ENCODE results near the gene DALRD3. TPM values are rescaled to one million over a fixed set of nuclear protein-coding genes. Genes with fewer than 3 reads are reported as not detected.

The DALRD3 gene
- total RNA-seq, 1 donor from 2014 or later: 35.7 TPM

DNA sequence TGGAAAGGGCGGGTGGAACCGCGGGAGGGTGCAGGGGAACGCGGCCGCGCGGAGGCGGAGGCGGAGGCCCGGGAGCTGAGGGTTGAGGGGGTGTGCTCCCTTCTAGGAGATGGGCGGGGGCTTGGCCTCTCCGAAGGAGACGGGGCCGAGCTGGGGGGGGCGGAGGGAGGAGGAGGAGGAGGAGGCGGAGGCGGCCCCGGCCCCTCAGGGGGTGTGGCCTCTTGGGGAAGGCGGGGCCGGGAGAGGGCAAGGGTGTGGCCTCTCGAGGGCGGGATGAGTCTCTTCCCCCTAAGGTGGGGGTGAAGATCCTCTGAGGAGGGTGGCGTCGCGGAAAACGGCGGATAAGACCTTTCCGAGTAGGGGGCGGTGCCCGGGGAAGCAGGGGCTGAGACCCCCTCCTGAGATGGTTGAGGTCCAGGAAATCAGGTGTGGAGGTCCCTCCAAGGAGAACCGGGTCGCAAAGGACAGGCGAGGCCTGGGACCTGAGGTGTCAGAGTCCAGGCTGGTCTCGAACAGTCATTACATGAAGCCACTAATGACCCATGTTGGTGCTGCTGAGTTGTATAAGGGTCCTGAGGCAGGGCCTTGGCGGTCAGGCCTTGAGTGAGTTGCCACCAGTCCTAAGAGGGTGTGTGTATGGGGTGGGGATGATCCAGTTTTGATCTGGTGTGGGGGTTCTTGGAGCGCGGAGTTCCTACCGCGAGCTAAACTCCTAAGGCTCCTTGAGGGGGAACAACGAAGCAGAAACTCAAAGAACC is 10.4 kb downstream of the DALRD3 start:
- Mint-ChIP-seq H3K4me3 (peak overlapping the region; percentile 98), H3K36me3 (ENCODE audit: low read depth) (peaks cover 13% of the 10 kb centered on the region), H3K4me1 (ENCODE audit: low read depth) (peaks cover 29% of the 10 kb centered on the region), H3K27ac (peak overlapping the region; percentile 100), H3K27me3 (ENCODE audit: insufficient read depth) (no peaks in the 10 kb centered on the region), H3K9me3 (no peaks in the 10 kb centered on the region)
- DNase-seq (ENCODE audit: low spot score): peak; percentile 87
- intact Hi-C loops (cut with micrococcal nuclease): loop anchor here (1.0 to 5.0 kb wide), 11 partner anchors 10 to 739 kb away; partner anchors contain the start of genes ARIH2, DAG1, DALRD3 and IMPDH2

DNA sequence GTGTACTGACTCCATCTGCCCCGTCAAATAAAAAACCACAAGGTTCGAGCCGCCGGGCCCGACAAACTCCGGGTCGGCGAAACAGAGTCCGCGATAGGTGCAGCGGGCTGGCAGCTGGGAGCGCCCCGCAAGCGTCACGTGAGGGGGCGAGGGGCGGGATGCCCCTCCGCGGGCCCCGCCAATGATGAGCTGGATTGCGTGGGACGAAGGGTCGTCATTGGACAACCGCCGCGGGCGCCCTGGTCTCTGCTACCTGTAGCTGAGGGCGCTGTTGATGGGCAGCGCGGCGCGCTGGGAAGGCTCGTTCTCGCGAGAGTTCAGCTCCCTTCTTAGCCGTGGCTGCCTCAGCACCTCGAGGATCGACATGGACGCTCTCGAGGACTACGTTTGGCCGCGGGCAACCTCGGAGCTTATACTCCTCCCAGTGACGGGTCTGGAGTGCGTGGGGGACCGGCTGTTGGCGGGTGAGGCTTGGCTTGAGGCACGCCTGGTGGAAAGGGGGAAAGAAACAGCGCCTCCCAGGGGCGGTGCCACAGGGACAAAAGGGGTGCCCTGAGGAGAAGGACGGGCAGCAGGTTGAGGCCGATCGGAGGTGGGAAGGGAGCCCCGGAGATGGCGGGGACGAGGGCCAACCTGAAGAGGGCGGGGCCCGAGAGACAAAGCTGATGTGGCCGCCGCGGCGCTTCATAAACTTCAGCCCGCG is 11.2 kb downstream of the DALRD3 start, which contains the start of gene WDR6:
Gene WDR6 (plus strand): TSS at position 324 of the 703 bp plus-strand sequence. CDS start 41 bp downstream, at position 365.
- Mint-ChIP-seq H3K36me3 (ENCODE audit: low read depth) (peaks cover 15% of the 10 kb centered on the region), H3K9me3 (no peaks in the 10 kb centered on the region), H3K4me3 (peak within 1 kb of the TSS; percentile 98), H3K27me3 (ENCODE audit: insufficient read depth) (no peaks in the 10 kb centered on the region), H3K4me1 (ENCODE audit: low read depth) (peaks cover 29% of the 10 kb centered on the region), H3K27ac (peak within 1 kb of the TSS; percentile 100)
- peak; percentile 96 for DNase-seq (ENCODE audit: low spot score)
- intact Hi-C loops (cut with micrococcal nuclease): loop anchor here (1.0 to 5.0 kb wide), 11 partner anchors 11 to 738 kb away; partner anchors contain the start of genes ARIH2, DAG1, DALRD3 and IMPDH2

DNA sequence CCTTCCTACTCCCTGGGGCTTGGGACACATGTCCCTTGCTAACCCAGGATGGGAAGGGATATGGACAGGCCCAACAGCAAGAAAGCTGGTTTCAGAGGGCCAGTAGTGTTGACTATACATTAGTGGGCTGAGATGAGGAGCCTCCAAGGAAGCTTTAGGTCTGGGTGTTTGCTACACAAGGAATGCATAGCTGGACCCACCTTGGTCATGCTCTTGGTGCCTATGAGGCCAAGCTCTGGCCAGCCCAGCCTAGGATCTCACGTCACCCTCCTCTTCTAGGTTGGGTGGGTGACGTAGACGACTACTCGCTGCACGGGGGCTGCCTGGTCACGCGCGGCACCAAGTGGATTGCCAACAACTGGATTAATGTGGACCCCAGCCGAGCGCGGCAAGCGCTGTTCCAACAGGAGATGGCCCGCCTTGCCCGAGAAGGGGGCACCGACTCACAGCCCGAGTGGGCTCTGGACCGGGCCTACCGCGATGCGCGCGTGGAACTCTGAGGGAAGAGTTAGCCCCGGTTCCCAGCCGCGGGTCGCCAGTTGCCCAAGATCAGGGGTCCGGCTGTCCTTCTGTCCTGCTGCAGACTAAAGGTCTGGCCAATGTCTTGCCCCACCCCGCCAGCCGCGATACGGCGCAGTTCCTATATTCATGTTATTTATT is 11.8 kb downstream of the DALRD3 start:
- peaks cover 14% of the 10 kb centered on the region for H3K36me3 Mint-ChIP-seq (ENCODE audit: low read depth)
- peak overlapping the region; percentile 98 for H3K4me3 Mint-ChIP-seq
- no peak for DNase-seq (ENCODE audit: low spot score)
- H3K4me1 Mint-ChIP-seq (ENCODE audit: low read depth): peaks cover 25% of the 10 kb centered on the region
- intact Hi-C loops (cut with micrococcal nuclease): loop anchor here (1.0 to 5.0 kb wide), 11 partner anchors 12 to 738 kb away; partner anchors contain the start of genes ARIH2, DAG1, DALRD3 and IMPDH2
- H3K9me3 Mint-ChIP-seq: no peaks in the 10 kb centered on the region
- peak overlapping the region; percentile 100 for H3K27ac Mint-ChIP-seq
- no peaks in the 10 kb centered on the region for H3K27me3 Mint-ChIP-seq (ENCODE audit: insufficient read depth)

DNA sequence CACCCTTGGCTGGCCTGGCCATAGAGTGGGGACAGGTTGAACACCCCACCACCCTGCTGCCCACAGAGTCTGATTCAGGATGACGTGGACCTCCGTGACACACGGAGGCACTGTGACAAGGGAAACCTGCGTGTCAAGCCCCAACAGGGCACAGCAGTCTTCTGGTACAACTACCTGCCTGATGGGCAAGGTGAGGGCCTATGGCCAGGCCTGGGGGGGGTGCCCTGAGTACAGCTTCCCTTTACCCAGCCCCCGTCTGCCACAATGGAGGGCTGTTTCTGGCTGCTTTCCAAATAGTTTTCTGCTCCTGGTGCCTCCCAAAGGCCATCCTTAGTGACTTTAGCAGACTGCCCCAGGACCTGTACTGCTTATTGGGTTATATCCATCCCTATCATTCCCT is 12.4 kb downstream of the DALRD3 start:
- Mint-ChIP-seq H3K27me3 (ENCODE audit: insufficient read depth) (no peaks in the 10 kb centered on the region), H3K36me3 (ENCODE audit: low read depth) (peaks cover 14% of the 10 kb centered on the region), H3K4me1 (ENCODE audit: low read depth) (peaks cover 25% of the 10 kb centered on the region), H3K4me3 (peak overlapping the region; percentile 98), H3K9me3 (no peaks in the 10 kb centered on the region), H3K27ac (peak overlapping the region; percentile 58)
- intact Hi-C loops (cut with micrococcal nuclease): loop anchor here (2.0 to 5.0 kb wide), 4 partner anchors 109 to 737 kb away; partner anchors contain the start of genes IP6K2, PFKFB4 and SLC25A20
- DNase-seq (ENCODE audit: low spot score): no peak

DNA sequence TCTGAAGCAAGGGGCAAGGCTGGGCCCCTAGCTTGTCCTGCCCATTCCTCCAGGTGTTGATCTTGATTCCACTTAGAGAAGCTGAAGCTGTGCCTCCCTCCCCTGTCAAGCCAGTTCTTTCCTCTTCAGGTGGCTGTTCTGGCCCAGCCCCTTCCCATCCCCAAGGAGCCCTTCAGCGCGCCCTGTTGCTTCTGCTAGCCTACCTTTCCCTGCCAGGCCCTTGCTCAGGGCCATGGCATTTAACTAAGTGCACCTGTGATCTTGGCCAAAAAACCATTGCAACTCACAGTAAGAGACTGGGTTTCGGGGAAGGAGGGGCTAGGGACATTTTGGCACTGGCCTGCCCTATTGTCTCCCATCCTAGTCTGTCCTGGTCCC is 13.1 kb downstream of the DALRD3 start:
- no peak overlapping the region for H3K4me3 Mint-ChIP-seq

DNA sequence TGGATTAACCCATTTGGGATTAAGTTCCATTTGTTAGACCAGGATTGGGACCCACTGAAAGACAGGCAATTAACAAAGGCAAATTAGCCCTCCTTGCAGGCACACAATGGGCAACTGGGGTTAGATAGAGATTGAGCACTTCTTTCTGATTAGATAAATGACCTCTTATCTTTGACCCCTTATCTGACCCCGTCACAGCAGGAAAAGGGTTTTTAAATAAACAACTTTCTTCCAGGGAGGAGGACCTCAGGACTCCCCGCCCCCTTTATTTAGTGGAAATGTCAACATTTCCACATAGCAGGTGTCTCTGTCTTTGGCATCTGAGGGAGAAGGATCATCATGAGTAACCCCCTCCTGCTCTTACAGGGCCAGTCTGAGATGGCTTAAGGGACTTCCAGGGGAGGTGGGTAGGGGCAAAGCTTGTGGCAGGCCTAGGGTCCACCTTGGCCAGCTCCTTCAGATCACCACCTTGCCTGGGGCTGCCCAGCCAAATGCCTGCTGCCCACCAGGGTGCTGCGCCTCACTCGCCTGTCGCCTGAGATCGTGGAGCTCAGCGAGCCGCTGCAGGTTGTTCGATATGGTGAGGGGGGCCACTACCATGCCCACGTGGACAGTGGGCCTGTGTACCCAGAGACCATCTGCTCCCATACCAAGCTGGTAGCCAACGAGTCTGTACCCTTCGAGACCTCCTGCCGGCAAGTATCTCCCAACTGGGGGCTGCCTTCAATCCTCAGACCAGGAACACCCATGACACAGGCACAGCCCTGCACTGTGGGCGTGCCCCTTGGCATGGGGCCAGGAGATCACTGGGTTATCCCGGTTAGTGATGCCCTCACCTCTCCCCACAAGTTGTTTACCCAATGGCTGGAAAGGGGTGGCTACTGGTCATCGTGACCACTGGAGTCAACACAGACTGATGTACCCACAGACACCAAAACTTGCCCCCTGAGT is 13.8 kb downstream of the DALRD3 start:
- H3K27ac Mint-ChIP-seq: no peak overlapping the region
- no peaks in the 10 kb centered on the region for H3K27me3 Mint-ChIP-seq (ENCODE audit: insufficient read depth)
- H3K9me3 Mint-ChIP-seq: no peaks in the 10 kb centered on the region
- no peak overlapping the region for H3K4me3 Mint-ChIP-seq
- intact Hi-C loops (cut with micrococcal nuclease): loop anchor here (5.0 kb wide), 2 partner anchors 107 to 287 kb away; partner anchors contain the start of genes IP6K2 and SLC25A20
- H3K36me3 Mint-ChIP-seq (ENCODE audit: low read depth): peaks cover 14% of the 10 kb centered on the region
- DNase-seq (ENCODE audit: low spot score): no peak
- peaks cover 25% of the 10 kb centered on the region for H3K4me1 Mint-ChIP-seq (ENCODE audit: low read depth)

More for the DNA sequence above, 13.1 kb downstream of the DALRD3 start:
- DNase-seq (ENCODE audit: low spot score): no peak
- Mint-ChIP-seq H3K27me3 (ENCODE audit: insufficient read depth) (no peaks in the 10 kb centered on the region), H3K27ac (no peak overlapping the region), H3K4me1 (ENCODE audit: low read depth) (peaks cover 25% of the 10 kb centered on the region), H3K36me3 (ENCODE audit: low read depth) (peaks cover 14% of the 10 kb centered on the region), H3K9me3 (no peaks in the 10 kb centered on the region)
- intact Hi-C loops (cut with micrococcal nuclease): loop anchor here (5.0 kb wide), 2 partner anchors 108 to 288 kb away; partner anchors contain the start of genes IP6K2 and SLC25A20

DNA sequence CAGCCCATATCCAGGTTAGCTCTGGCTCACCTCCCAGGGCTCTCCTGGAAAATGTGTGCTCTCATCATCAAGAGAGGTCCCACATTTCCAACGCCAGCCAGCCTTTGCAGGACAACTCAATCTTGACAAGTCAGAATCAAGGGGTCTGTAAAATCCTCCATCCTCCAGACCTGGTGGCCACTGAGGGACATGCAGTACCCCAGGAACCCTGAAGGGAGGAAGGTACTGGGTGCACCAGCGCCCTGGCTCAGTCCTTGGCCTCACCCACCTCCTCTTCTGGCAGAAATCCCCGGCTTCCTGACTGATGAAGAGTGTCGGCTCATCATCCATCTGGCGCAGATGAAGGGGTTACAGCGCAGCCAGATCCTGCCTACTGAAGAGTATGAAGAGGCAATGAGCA is 17.2 kb downstream of the DALRD3 start:
- Mint-ChIP-seq H3K27me3 (ENCODE audit: insufficient read depth) (no peaks in the 10 kb centered on the region), H3K9me3 (no peaks in the 10 kb centered on the region)

DNA sequence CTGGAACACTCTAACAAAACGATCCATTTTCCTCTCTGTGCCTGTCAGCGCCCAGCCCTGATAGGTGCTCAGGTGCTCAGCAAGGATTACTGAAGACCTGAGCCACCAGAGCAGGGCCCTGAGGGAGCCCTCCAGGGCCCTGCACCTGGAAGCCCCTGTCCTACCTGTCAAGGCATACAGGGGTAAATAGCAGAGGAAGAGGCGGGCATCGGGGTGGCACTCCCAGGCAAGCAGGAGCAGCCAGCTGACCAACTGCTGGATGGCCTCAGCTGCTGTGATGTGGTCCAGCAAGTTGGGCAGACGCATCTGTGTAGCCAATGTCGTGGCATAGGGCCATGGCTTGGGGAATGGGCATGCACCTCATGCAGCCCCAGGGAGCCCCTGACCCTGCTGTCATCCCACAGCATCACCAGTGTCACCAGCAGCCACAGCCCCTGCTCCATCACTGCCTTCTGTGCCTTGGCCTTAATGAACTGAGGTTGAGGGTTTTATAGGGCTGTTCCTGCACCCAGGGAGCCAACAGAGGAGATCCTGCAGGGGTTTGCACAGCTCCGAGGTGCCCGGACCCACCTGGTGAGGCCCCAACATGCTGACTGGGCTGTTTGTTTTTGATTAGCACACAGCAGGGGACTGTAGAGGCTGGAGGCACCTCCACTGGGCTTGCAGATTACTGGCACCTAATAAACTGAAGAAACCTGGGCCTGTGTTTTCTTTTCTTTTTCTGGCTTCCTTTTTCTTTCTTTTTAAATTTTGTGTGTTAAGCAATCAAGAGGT is 19.1 kb downstream of the DALRD3 start:
- no peak overlapping the region for H3K4me3 Mint-ChIP-seq
- intact Hi-C loops (cut with micrococcal nuclease): no loop called here
- no peaks in the 10 kb centered on the region for H3K9me3 Mint-ChIP-seq
- H3K27ac Mint-ChIP-seq: no peak overlapping the region
- no peak for DNase-seq (ENCODE audit: low spot score)
- no peaks in the 10 kb centered on the region for H3K27me3 Mint-ChIP-seq (ENCODE audit: insufficient read depth)
- H3K4me1 Mint-ChIP-seq (ENCODE audit: low read depth): no peaks in the 10 kb centered on the region
- H3K36me3 Mint-ChIP-seq (ENCODE audit: low read depth): peaks cover 14% of the 10 kb centered on the region

More for the DNA sequence above, 17.2 kb downstream of the DALRD3 start:
- Mint-ChIP-seq H3K4me3 (no peak overlapping the region), H3K36me3 (ENCODE audit: low read depth) (peaks cover 6% of the 10 kb centered on the region), H3K27ac (no peak overlapping the region), H3K4me1 (ENCODE audit: low read depth) (no peaks in the 10 kb centered on the region)
- no peak for DNase-seq (ENCODE audit: low spot score)
- intact Hi-C loops (cut with micrococcal nuclease): no loop called here

DNA sequence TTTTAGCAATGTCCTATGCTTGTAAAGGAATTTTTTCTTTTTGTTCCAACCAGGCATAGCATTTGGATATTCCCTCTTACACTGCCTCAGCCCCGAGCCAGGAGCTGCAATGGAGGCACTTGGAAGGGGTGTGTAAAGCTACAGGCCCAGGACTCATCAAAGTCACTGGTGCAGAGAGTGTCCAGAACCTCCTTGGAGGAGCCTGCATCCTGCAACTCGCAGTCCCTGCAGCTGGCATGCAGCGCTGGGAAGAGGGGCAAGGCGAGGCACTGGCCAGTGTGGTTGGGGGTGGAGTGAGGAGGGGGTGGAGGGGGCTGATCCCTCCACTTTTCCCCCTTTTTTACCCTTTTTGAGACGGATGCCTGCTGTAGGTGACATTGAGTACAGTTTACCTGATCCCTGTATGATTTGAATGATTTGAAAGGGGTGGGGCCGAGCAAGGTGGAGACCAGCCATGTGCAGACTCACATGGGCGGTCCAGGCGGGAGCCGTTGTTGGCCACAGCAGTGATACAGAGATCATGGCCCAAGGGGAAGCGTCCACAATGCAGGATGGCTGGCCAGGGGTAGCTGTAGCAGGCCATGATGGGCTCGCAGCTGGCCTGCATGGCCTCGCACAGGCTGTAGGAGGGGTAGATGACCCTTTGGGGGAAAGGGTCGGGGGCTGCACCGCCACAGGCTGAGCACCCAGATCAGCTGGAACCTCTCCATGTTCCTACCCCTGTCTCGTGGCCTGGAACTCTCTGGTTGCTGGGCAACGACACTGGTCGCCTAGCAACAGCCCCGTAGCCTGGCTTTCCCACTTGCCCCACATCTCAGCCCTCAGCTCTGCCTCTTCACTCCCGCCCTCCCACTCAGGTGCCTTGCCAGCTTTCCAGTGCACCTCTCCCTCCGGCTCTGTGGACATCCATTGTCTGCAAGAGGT is 20.4 kb downstream of the DALRD3 start:
- no peaks in the 10 kb centered on the region for H3K9me3 Mint-ChIP-seq
- peaks cover 12% of the 10 kb centered on the region for H3K4me1 Mint-ChIP-seq (ENCODE audit: low read depth)
- H3K36me3 Mint-ChIP-seq (ENCODE audit: low read depth): peaks cover 21% of the 10 kb centered on the region
- no peak overlapping the region for H3K27ac Mint-ChIP-seq
- intact Hi-C loops (cut with micrococcal nuclease): no loop called here
- no peak for DNase-seq (ENCODE audit: low spot score)
- H3K27me3 Mint-ChIP-seq (ENCODE audit: insufficient read depth): no peaks in the 10 kb centered on the region
- H3K4me3 Mint-ChIP-seq: no peak overlapping the region

DNA sequence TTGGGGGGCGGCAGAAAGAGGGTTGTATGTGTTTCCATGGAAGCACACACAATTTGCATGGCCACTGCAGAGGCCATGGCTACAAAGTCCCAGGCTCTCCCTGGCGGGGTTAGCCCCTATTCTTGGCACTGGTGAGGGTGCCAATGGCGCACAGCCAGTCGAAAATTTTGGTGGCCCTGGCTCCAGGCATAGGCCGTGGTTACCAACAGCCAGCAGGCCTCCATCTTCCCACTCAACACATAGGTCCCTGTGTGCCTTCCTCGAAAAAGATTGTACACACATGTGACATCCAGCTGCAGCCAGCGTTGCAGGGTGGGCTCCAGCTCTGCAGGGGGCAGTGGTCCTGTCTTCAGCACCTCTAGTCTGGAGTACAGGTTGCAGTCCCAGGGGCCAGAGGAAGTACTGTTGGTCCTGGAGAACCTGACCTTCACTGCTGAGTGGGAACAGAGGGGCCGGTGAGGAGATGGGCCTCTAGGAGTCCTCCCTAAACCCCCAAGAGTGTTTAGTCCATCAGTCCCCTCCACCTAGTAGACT is 21.2 kb downstream of the DALRD3 start:
- intact Hi-C loops (cut with micrococcal nuclease): no loop called here
- no peak overlapping the region for H3K27ac Mint-ChIP-seq

More for the DNA sequence above, 21.2 kb downstream of the DALRD3 start:
- H3K4me1 Mint-ChIP-seq (ENCODE audit: low read depth): peaks cover 14% of the 10 kb centered on the region
- H3K36me3 Mint-ChIP-seq (ENCODE audit: low read depth): peaks cover 18% of the 10 kb centered on the region
- H3K27me3 Mint-ChIP-seq (ENCODE audit: insufficient read depth): no peaks in the 10 kb centered on the region
- DNase-seq (ENCODE audit: low spot score): no peak
- no peaks in the 10 kb centered on the region for H3K9me3 Mint-ChIP-seq
- H3K4me3 Mint-ChIP-seq: no peak overlapping the region

Data from activated T-helper 1 cell treated with anti-CD3 and anti-CD28 coated beads, Interleukin-12 subunit alpha, Interleukin-12 subunit beta, Interleukin-2, Interleukin-4 antibody, amounts not matched to agents 30 ng/mL and 10 ng/mL and 1 ng/mL, durations not matched to agents 14 hours and 24 hours and 36 hours (primary cell).